Testis (tissue), 3 donors: Measurements from ENCODE around the gene LIN7B. TPM values are rescaled to one million over a fixed set of nuclear protein-coding genes. Genes with fewer than 3 reads are reported as not detected.

Experiments used
- DNase-seq: peaks from one replicate; pipeline ENCODE4 v3.0.0-alpha.2; 2019
- H3K27ac ChIP-seq, 2 donors: fragments of 200-600 bp; sonication (generic); one replicate each; pipeline ENCODE4 v1.5.1; 2019
- H3K27me3 ChIP-seq: fragments of 200-600 bp; sonication (generic); one replicate; pipeline ENCODE4 v1.5.1; 2019
- H3K36me3 ChIP-seq: fragments of 200-600 bp; sonication (generic); one replicate; pipeline ENCODE4 v1.5.1; 2017; ENCODE audit warnings: low read depth; ENCODE audit errors: missing control alignments
- H3K4me1 ChIP-seq: fragments of 200-600 bp; sonication (generic); one replicate; pipeline ENCODE4 v1.5.1; 2019
- H3K4me3 ChIP-seq, 2 donors: fragments of 200-600 bp; sonication (generic); one replicate each; pipeline ENCODE4 v1.5.1; 2017 to 2019
- H3K9me3 ChIP-seq: fragments of 200-600 bp; sonication (generic); one replicate; pipeline ENCODE4 v1.5.1; 2017
- POLR2A ChIP-seq: fragments of 450-650 bp; IDR thresholded peaks from one replicate; pipeline ENCODE4 v1.6.1; 2017; ENCODE audit warnings: antibody characterized with exemption, mild to moderate bottlenecking, moderate library complexity
- WGBS, 2 donors: methylation state at CpG; one replicate each; pipeline ENCODE4 v1.1.5; 2018; 5-methylcytosine and 5-hydroxymethylcytosine counted together
- intact Hi-C: fragments of 100-400 bp; cut with DNase I; formaldehyde crosslinking; loops from one replicate; pipeline ENCODE4 v1.15.1; 2023; ENCODE audit warnings: low total_unique reads
- polyA plus RNA-seq: library from polyadenylated mRNA; stranded (reverse); fragments of 350-450 nt; fragmentation: Illumina TruSeq; extraction: RNeasy Lipid Tissue Mini Kit (QIAGEN cat#74804); gene quantifications from one replicate; pipeline ENCODE4 v1.2.3, GENCODE V29; 2014; ENCODE audit warnings: low read depth, low replicate concordance; ENCODE audit not compliant: insufficient read depth
- total RNA-seq, 2 donors: library from RNA; depleted of rRNA; stranded (reverse); fragments of >200 nt; gene quantifications; one replicate each; pipeline ENCODE4 v1.2.3, GENCODE V29; 2016
- TF ChIP-seq, protein P1 (sequence below), 3 experiments: fragments of 450-650 bp in 2 of 3; fragments of 200-600 bp in 1 of 3; sonication (generic) in 1 of 3; IDR thresholded peaks; one replicate each; pipeline ENCODE4 v1.5.1; 2016 to 2019; ENCODE audit warnings: antibody characterized with exemption in 3 of 3, mild to moderate bottlenecking in 2 of 3, moderate library complexity in 1 of 3

The LIN7B gene
- total and polyA plus RNA-seq, 3 donors from 2014 or later = 22.4 to 66.2 (median 57.6) TPM

DNA sequence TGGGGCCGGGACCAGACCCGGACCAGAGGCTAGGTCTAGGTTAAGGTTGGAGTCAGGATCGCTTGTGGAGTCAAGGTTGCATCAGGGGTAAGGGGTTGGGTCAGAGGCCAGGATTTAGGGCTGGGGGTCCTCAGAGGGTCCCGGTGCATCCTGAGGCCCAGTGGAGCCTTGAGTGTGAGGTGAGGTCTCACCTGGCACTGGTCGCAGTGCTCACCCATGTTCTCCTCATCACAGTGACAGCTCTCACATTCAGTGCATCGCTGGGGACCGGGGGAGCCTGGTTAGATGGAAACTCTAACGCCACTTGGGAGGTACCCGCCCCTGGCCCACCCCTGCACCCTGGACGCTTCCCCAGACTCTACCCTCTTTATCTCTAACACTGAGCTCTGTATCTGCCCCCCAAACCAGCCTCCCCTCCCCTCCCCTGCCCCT lies 38.0 kb downstream of the LIN7B start:
- Histone ChIP-seq H3K4me1 (peaks cover 20% of the 10 kb centered on the region), H3K27ac (no peak overlapping the region), H3K4me3 (peak overlapping the region in 1 of 2 donors; percentile 29), H3K27me3 (no peaks in the 10 kb centered on the region), H3K36me3 (no peaks in the 10 kb centered on the region), H3K9me3 (no peaks in the 10 kb centered on the region)
- intact Hi-C loops = no loop called here
- no peak for TF ChIP-seq POLR2A
- TF ChIP-seq, protein P1, sequence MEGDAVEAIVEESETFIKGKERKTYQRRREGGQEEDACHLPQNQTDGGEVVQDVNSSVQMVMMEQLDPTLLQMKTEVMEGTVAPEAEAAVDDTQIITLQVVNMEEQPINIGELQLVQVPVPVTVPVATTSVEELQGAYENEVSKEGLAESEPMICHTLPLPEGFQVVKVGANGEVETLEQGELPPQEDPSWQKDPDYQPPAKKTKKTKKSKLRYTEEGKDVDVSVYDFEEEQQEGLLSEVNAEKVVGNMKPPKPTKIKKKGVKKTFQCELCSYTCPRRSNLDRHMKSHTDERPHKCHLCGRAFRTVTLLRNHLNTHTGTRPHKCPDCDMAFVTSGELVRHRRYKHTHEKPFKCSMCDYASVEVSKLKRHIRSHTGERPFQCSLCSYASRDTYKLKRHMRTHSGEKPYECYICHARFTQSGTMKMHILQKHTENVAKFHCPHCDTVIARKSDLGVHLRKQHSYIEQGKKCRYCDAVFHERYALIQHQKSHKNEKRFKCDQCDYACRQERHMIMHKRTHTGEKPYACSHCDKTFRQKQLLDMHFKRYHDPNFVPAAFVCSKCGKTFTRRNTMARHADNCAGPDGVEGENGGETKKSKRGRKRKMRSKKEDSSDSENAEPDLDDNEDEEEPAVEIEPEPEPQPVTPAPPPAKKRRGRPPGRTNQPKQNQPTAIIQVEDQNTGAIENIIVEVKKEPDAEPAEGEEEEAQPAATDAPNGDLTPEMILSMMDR (IDR thresholded peaks at IDR 0.05) = no peak
- no peak for DNase-seq
- WGBS, 2 donors = 19 to 31% methylated on average over 8 to 10 of the region's 10 CpGs

DNA sequence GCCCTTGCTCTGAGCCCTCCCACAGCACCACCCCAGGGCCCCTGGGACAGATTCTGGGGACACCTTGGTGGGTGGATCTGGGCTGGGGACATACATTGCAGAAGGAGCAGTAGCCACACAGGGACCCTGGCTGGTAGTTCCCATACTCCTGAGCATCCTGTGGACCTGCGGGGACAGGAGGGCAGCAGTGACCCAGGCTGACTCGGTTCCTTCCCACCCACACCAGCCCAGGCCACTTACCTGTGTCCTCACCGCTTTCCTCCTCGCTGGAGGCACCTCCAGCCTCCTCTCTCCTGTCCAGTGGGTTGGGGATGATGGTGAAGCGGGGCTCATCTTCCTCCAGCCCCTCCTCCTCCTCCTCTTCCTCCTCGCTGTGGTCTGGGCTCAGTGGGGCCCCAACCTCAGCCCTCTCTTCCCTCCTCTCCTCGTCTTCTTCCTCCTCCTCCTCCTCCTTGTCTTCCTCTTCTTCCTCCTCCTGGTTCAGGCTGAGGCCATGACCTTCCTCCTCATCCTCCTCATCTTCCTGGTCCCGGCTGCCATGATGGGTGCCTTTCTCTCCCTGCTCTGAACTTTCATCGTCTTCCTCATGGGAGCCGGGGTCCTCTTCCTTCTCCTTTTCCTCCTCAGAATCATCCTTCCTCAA lies 39.1 kb downstream of the LIN7B start:
- H3K4me1 ChIP-seq = peaks cover 23% of the 10 kb centered on the region
- 96% methylated on average over 7 to 10 of the region's 10 CpGs for WGBS, 2 donors

DNA sequence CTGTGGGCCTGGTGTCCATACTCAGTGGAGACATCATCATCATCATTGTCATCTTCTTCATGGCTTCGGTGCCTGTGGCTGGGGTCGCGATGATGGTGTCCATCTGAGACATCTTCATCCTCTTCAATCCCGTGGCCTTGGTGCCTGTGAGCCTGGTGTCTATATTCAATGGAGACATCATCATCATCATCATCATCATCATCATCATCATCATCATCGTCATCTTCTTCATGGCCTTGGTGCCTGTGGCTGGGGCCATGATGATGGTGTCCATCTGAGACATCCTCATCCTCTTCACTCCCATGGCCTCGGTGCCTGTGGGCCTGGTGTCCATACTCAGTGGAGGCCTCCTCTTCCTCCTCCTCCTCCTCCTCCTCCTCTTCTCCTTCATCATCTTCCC lies 40.1 kb downstream of the LIN7B start:
- peaks cover 20% of the 10 kb centered on the region for H3K4me1 ChIP-seq
- no peak overlapping the region for H3K27ac ChIP-seq
- H3K4me3 ChIP-seq = no peak overlapping the region
- H3K9me3 ChIP-seq = no peaks in the 10 kb centered on the region
- intact Hi-C loops = no loop called here
- no peak for DNase-seq
- H3K36me3 ChIP-seq = no peaks in the 10 kb centered on the region
- TF ChIP-seq POLR2A = no peak
- TF ChIP-seq, protein P1 (IDR thresholded peaks at IDR 0.05) = no peak
- WGBS, 2 donors = 94% methylated on average over 6 of the region's 6 CpGs
- H3K27me3 ChIP-seq = no peaks in the 10 kb centered on the region

More for the DNA sequence above, 39.1 kb downstream of the LIN7B start:
- no peak for TF ChIP-seq POLR2A
- TF ChIP-seq, protein P1 (IDR thresholded peaks at IDR 0.05) = no peak
- Histone ChIP-seq H3K36me3 (no peaks in the 10 kb centered on the region), H3K4me3 (no peak overlapping the region), H3K27me3 (no peaks in the 10 kb centered on the region), H3K27ac (no peak overlapping the region), H3K9me3 (no peaks in the 10 kb centered on the region)
- intact Hi-C loops = no loop called here
- DNase-seq = no peak

DNA sequence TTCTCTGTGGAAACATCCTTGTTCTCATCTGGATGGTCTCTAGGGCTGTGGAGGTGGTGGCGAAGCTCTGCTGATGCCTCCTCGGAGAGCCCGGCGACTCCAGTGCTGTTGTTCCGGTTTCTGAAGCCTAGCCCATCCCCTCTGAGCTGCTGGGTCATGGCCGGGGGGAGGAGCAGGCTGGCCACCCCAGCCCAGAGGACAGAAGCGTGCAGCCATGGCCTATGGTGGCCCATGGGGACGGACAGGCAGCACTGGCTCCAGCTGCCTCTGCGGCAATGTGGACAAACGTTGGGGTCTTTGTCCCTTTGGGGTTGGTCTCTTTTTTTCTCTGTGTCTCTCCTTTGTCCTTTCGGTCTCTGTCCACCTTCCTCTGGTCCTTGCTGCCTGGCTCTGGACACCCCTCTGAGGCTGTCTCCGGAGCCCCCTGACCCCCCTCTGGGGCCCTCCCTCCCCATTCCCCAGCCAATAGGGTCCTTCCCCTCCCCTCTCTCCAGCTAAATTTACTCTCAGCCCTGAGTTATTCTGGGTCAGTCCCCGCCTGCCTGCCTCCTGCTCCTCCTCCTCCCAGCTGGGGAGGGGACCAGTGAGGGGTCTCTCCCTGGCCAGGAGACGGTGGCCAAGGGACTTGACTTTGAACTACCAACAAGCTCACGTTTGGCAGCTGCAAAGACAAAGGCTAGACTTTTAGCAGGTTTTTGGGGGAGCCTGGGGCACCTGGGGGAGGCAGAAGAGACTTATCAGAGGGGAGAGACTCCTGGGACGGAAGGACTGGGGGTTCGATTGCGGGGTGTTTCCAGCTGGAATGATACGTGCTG lies 41.0 kb downstream of the LIN7B start, which contains the start of gene HRC:
HRC (minus strand) TSS at position 392 of the 815 bp plus-strand sequence; CDS start at position 233, 159 bp downstream.
- Histone ChIP-seq H3K4me3 (no peak within 1 kb of the TSS), H3K27ac (peak within 1 kb of the TSS; percentile 50 to 52), H3K27me3 (no peaks in the 10 kb centered on the region), H3K36me3 (no peaks in the 10 kb centered on the region), H3K9me3 (no peaks in the 10 kb centered on the region), H3K4me1 (peaks cover 20% of the 10 kb centered on the region)
- intact Hi-C loops = no loop called here
- no peak for TF ChIP-seq POLR2A
- TF ChIP-seq, protein P1 (IDR thresholded peaks at IDR 0.05) = no peak
- WGBS, 2 donors = 41 to 55% methylated on average over 15 to 19 of the region's 19 CpGs
- peak; percentile 40 for DNase-seq
